ENCODE data around the gene ZNF518A. TPM values are rescaled to one million over a fixed set of nuclear protein-coding genes. Genes with fewer than 3 reads are reported as not detected.

Gene ZNF518A
- total RNA-seq, 1 donor: 13.4 TPM

DNA sequence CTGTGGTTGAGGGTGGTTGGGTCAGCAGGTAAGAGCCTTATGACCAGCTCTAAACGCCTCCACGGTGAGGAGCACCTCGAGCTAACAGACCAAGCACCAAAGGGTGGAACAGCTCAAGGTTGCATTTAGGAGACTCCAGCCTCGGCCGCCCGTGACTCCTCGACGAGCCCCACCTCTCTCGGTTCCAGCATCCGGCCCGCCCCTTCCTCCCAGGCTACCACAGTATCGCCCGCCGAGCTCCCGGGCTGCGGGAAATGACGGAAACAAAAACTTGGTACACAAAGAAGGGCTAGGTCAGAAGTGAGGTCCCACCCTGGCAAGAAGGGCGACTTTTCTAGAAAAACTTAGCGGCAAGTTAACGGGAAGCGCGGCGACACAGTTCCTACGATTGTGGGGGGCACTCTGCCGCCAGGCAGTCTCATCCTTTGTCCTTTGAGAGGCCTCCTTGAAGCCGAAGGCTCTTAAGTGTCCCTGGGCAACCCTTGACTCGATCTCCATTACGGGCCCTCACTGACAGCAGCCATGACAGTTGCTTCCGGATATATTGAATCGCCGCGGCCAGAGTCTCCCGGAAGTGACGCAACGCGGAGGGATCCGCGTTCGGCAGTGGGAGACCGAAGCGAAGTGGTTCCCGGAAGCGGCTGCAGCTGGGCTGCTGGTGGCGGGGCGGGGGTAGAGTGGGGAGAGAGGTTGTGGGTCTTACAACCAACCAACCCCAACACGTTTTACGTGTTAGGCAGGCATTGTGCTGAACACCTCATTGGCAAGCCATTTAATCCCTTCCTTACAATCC is 40.2 kb upstream of the ZNF518A start:
- TF ChIP-seq CTCF (IDR thresholded peaks at IDR 0.05; ENCODE audit: extremely low read depth, low read depth, low read length): no peak
- no peaks in the 10 kb centered on the region for H4K20me1 ChIP-seq (ENCODE audit: insufficient read depth, low read length)
- peak overlapping the region; percentile 93 for H3K27ac ChIP-seq (ENCODE audit: low read depth, low read length)
- no peaks in the 10 kb centered on the region for H3K79me2 ChIP-seq (ENCODE audit: insufficient read depth, low read length)
- H3K4me3 ChIP-seq (ENCODE audit: insufficient read depth, low read length): peak overlapping the region; percentile 97
- H3K9me3 ChIP-seq (ENCODE audit: low read depth, low read length): no peaks in the 10 kb centered on the region
- peak overlapping the region; percentile 98 for H3K4me2 ChIP-seq (ENCODE audit: insufficient read depth, low read length)
- H3K4me1 ChIP-seq (ENCODE audit: insufficient read depth, low read length): no peaks in the 10 kb centered on the region
- peaks cover 32% of the 10 kb centered on the region for H3K27me3 ChIP-seq (ENCODE audit: insufficient read depth, low read length)
- DNase-seq (ENCODE audit: insufficient read length, low spot score, missing footprints): peak; percentile 92
- H3K36me3 ChIP-seq (ENCODE audit: insufficient read depth, low read length): no peaks in the 10 kb centered on the region
- peak overlapping the region; percentile 100 for H2AFZ ChIP-seq (ENCODE audit: low read length)

- Histone ChIP-seq H3K27me3 (ENCODE audit: insufficient read depth, low read length) (peaks cover 38% of the 10 kb centered on the region), H2AFZ (ENCODE audit: low read length) (peak overlapping the region; percentile 100), H3K4me1 (ENCODE audit: insufficient read depth, low read length) (no peaks in the 10 kb centered on the region), H3K4me3 (ENCODE audit: insufficient read depth, low read length) (peak overlapping the region; percentile 97), H3K27ac (ENCODE audit: low read depth, low read length) (peak overlapping the region; percentile 93), H3K9me3 (ENCODE audit: low read depth, low read length) (no peaks in the 10 kb centered on the region), H4K20me1 (ENCODE audit: insufficient read depth, low read length) (no peaks in the 10 kb centered on the region), H3K79me2 (ENCODE audit: insufficient read depth, low read length) (no peaks in the 10 kb centered on the region), H3K4me2 (ENCODE audit: insufficient read depth, low read length) (peak overlapping the region; percentile 98), H3K36me3 (ENCODE audit: insufficient read depth, low read length) (no peaks in the 10 kb centered on the region)
- DNase-seq (ENCODE audit: insufficient read length, low spot score, missing footprints): no peak
- no peak for TF ChIP-seq CTCF (IDR thresholded peaks at IDR 0.05; ENCODE audit: extremely low read depth, low read depth, low read length)
These were observed 39.7 kb upstream of the ZNF518A start for GRCh38 chr10:96090463-96090800.

DNA sequence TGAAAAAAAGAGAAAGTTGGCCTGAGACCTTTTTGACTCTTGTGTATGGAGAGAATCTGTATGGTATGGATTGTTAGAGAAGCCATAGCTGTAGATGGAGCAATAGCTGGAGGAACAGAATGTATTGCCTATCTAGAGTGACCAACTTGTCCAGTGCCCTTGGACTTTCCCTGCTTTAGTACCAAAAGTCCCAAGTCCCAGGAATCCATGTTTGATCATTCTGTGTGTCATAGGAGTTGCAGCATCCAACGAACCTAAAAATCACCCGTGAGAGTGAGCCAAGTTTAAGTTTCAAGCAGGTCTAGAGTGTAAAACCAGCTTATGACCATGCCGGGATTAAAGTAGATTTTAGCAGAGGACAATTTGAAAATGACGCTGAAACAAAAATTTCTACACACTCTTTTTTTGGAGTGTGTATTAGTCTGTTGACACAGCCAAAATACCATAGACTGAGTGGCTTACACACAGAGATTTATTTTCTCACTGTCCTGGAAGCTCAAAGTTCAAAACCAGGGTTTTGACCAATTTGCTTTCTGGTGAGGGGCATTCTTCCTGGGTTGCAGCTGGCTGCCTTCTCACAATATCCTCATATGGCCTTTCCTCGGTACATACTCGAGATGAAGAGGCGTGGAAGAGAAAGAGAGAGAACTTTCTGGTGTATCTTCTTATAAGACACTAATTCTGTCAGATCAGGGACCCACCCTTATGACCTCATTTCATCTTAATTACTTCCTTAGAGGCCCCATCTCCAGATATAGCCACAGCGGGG is 36.9 kb upstream of the ZNF518A start:
- Histone ChIP-seq H3K79me2 (ENCODE audit: insufficient read depth, low read length) (no peaks in the 10 kb centered on the region), H2AFZ (ENCODE audit: low read length) (no peak overlapping the region), H3K27me3 (ENCODE audit: insufficient read depth, low read length) (peaks cover 38% of the 10 kb centered on the region), H3K4me3 (ENCODE audit: insufficient read depth, low read length) (no peak overlapping the region), H3K4me1 (ENCODE audit: insufficient read depth, low read length) (no peaks in the 10 kb centered on the region), H3K27ac (ENCODE audit: low read depth, low read length) (no peak overlapping the region), H3K4me2 (ENCODE audit: insufficient read depth, low read length) (no peak overlapping the region), H3K9me3 (ENCODE audit: low read depth, low read length) (no peaks in the 10 kb centered on the region), H4K20me1 (ENCODE audit: insufficient read depth, low read length) (no peaks in the 10 kb centered on the region), H3K36me3 (ENCODE audit: insufficient read depth, low read length) (no peaks in the 10 kb centered on the region)
- DNase-seq (ENCODE audit: insufficient read length, low spot score, missing footprints): no peak
- no peak for TF ChIP-seq CTCF (IDR thresholded peaks at IDR 0.05; ENCODE audit: extremely low read depth, low read depth, low read length)

DNA sequence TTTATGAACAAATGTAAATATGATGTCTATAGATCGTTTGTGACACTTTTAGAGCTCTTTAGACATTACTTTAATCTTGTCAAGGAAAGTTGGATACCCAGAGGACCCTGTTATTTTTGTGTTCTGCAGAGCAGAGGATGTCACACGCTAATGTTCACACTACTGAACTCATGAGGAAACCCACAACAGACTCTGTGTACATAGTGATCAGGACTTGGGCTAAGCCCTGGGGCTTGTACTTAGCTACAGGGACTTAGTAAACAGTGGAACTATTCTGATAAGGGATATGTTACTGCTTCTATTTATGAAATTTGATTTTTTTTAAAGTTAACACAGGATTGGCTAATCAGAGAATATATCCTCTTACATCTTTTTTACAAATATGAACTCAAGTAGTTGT is 36.1 kb upstream of the ZNF518A start:
- Histone ChIP-seq H3K27me3 (ENCODE audit: insufficient read depth, low read length) (peaks cover 38% of the 10 kb centered on the region), H3K4me1 (ENCODE audit: insufficient read depth, low read length) (no peaks in the 10 kb centered on the region), H4K20me1 (ENCODE audit: insufficient read depth, low read length) (no peaks in the 10 kb centered on the region), H3K36me3 (ENCODE audit: insufficient read depth, low read length) (no peaks in the 10 kb centered on the region), H3K79me2 (ENCODE audit: insufficient read depth, low read length) (no peaks in the 10 kb centered on the region), H3K9me3 (ENCODE audit: low read depth, low read length) (no peaks in the 10 kb centered on the region), H3K4me2 (ENCODE audit: insufficient read depth, low read length) (no peak overlapping the region), H3K4me3 (ENCODE audit: insufficient read depth, low read length) (no peak overlapping the region), H2AFZ (ENCODE audit: low read length) (no peak overlapping the region), H3K27ac (ENCODE audit: low read depth, low read length) (no peak overlapping the region)
- DNase-seq (ENCODE audit: insufficient read length, low spot score, missing footprints): no peak
- no peak for TF ChIP-seq CTCF (IDR thresholded peaks at IDR 0.05; ENCODE audit: extremely low read depth, low read depth, low read length)
